Smooth muscle cell (in vitro differentiated cells): ENCODE measurements around the gene ALPL. TPM values are rescaled to one million over a fixed set of nuclear protein-coding genes. Genes with fewer than 3 reads are reported as not detected.

Experiments used
- DNase-seq: peaks from one replicate; lab custom pipeline; 2025; ENCODE audit not compliant: unreplicated experiment; lab: John Stamatoyannopoulos, UW
- H2AFZ ChIP-seq: fragments of 200-600 bp; sonication (generic); 2 replicates; pipeline ENCODE4 v1.6.0; 2016; ENCODE audit warnings: antibody characterized with exemption, low read depth, mild to moderate bottlenecking
- H3F3A ChIP-seq: fragments of 200-600 bp; sonication (generic); 2 replicates; pipeline ENCODE4 v1.6.0; 2017; ENCODE audit warnings: antibody characterized with exemption, low read depth
- H3K27ac ChIP-seq: fragments of 200-600 bp; sonication (generic); 2 replicates; pipeline ENCODE4 v1.5.1; 2016; ENCODE audit warnings: low read depth, mild to moderate bottlenecking
- H3K27me3 ChIP-seq: fragments of 200-600 bp; sonication (generic); 2 replicates; pipeline ENCODE4 v1.6.1; 2016; ENCODE audit warnings: low read depth, mild to moderate bottlenecking
- H3K36me3 ChIP-seq: fragments of 200-600 bp; sonication (generic); 2 replicates; pipeline ENCODE4 v1.5.1; 2016; ENCODE audit warnings: low read depth
- H3K4me1 ChIP-seq: fragments of 200-600 bp; sonication (generic); 2 replicates; pipeline ENCODE4 v1.5.1; 2016; ENCODE audit warnings: low read depth
- H3K4me2 ChIP-seq: fragments of 200-600 bp; sonication (generic); 2 replicates; pipeline ENCODE4 v1.6.0; 2016; ENCODE audit warnings: mild to moderate bottlenecking
- H3K4me3 ChIP-seq: fragments of 200-600 bp; sonication (generic); 2 replicates; pipeline ENCODE4 v1.5.1; 2016; ENCODE audit warnings: mild to moderate bottlenecking
- H3K79me2 ChIP-seq: fragments of 200-600 bp; sonication (generic); 2 replicates; pipeline ENCODE4 v1.6.0; 2016; ENCODE audit warnings: low read depth, mild to moderate bottlenecking
- H3K9ac ChIP-seq: fragments of 200-600 bp; sonication (generic); 2 replicates; pipeline ENCODE4 v1.6.0; 2016; ENCODE audit warnings: low read depth
- H3K9me3 ChIP-seq: fragments of 200-600 bp; sonication (generic); replicated peaks from 2 replicates; pipeline ENCODE4 v1.5.1; 2016; ENCODE audit warnings: low read depth
- H4K20me1 ChIP-seq: fragments of 200-600 bp; sonication (generic); 2 replicates; pipeline ENCODE4 v1.6.0; 2016; ENCODE audit warnings: low read depth
- WGBS: methylation state at CpG from one replicate; pipeline ENCODE4 v1.1.7; 2016; ENCODE audit warnings: low lambda C conversion rate; 5-methylcytosine and 5-hydroxymethylcytosine counted together
- polyA plus RNA-seq: library from polyadenylated mRNA; unstranded; fragments of >200 nt; fragmentation: Nextera tagmentation; extraction: Ambion mirVana; gene quantifications from 2 replicates; pipeline ENCODE4 v1.2.1, GENCODE V29; 2016
- total RNA-seq: library from RNA; depleted of rRNA; stranded (reverse); fragments of >200 nt; gene quantifications from 2 replicates; pipeline ENCODE4 v1.2.3, GENCODE V29; 2014
- TF ChIP-seq, protein P1 (sequence below): fragments of 200-600 bp; sonication (generic); IDR thresholded peaks from 2 replicates; pipeline ENCODE4 v1.5.1; 2017; ENCODE audit warnings: borderline replicate concordance, mild to moderate bottlenecking, antibody characterized with exemption; ENCODE audit not compliant: insufficient read depth, poor library complexity, severe bottlenecking

ALPL gene
- total and polyA plus RNA-seq, 2 experiments from 2014 or later = 4.6 to 8.3 TPM

DNA sequence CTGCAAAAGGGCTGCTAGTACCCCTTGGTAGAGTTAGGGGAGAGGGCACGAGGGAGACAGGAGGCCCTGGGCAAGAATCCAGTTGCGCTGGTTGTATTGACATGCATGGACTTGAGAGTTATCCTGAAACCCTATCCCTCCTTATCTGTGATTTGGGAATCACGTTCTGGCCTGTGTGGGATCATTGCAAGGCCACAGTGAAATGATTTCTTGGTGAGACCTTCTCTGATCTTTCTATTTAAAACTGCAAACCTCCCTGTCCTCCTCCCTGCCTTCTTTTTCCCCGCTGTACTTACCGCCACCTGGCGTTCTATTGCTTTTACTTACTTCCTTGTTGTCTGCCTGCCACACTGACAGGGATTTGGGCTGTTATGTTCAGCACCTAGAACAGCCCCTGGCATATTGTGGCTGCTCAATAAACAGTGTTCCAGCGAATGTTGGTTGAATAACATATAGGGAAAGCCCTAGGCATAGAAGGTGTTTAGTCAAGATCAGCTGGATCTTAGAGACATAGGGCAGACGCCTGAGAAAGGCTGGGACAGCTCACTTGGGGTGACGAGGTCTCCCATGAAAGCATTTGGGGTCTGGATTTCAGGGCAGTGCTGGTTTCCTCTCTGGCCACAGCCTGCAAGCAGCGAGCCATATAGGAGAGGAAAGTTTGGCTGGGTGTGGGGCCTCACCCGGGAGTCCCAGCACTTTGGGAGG is 25.6 kb downstream of the ALPL start:
- no peak overlapping the region for H3K4me3 ChIP-seq
- H2AFZ ChIP-seq = no peak overlapping the region
- no peaks in the 10 kb centered on the region for H3F3A ChIP-seq
- no peaks in the 10 kb centered on the region for H4K20me1 ChIP-seq
- H3K27me3 ChIP-seq = no peaks in the 10 kb centered on the region
- H3K4me1 ChIP-seq = no peaks in the 10 kb centered on the region
- no peaks in the 10 kb centered on the region for H3K36me3 ChIP-seq
- no peaks in the 10 kb centered on the region for H3K9me3 ChIP-seq
- TF ChIP-seq, protein P1, sequence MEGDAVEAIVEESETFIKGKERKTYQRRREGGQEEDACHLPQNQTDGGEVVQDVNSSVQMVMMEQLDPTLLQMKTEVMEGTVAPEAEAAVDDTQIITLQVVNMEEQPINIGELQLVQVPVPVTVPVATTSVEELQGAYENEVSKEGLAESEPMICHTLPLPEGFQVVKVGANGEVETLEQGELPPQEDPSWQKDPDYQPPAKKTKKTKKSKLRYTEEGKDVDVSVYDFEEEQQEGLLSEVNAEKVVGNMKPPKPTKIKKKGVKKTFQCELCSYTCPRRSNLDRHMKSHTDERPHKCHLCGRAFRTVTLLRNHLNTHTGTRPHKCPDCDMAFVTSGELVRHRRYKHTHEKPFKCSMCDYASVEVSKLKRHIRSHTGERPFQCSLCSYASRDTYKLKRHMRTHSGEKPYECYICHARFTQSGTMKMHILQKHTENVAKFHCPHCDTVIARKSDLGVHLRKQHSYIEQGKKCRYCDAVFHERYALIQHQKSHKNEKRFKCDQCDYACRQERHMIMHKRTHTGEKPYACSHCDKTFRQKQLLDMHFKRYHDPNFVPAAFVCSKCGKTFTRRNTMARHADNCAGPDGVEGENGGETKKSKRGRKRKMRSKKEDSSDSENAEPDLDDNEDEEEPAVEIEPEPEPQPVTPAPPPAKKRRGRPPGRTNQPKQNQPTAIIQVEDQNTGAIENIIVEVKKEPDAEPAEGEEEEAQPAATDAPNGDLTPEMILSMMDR = peak; percentile 44
- no peak overlapping the region for H3K27ac ChIP-seq
- DNase-seq = no peak
- H3K4me2 ChIP-seq = no peak overlapping the region
- no peak overlapping the region for H3K9ac ChIP-seq
- WGBS = 55% methylated on average over 11 of the region's 11 CpGs
- no peaks in the 10 kb centered on the region for H3K79me2 ChIP-seq

DNA sequence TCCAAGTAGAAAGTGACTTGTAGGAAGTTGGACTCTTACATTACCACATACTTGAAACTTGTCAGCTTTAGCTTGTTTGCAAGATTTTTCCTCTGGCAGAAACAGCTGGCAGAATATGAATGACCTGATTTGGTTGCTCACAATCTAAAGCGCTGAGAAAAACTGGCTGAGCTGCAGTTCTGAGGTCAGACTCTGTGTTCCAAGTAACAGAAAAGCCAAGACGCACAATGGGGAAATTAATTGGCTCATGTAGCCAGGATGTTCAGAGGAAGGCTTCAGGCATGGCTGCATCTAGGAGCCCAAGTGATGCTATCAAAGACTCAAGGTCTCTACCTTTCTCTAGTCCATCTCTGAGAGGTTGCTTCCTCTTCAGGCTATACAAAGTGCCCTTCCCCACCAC is 27.0 kb downstream of the ALPL start:
- Histone ChIP-seq H3F3A (no peaks in the 10 kb centered on the region), H4K20me1 (no peaks in the 10 kb centered on the region), H3K79me2 (no peaks in the 10 kb centered on the region), H3K4me3 (no peak overlapping the region), H3K27ac (no peak overlapping the region), H3K9me3 (no peaks in the 10 kb centered on the region), H3K36me3 (no peaks in the 10 kb centered on the region), H3K27me3 (no peaks in the 10 kb centered on the region), H3K4me1 (no peaks in the 10 kb centered on the region), H3K9ac (no peak overlapping the region), H3K4me2 (no peak overlapping the region), H2AFZ (no peak overlapping the region)
- 91% methylated on average over 2 of the region's 2 CpGs for WGBS
- TF ChIP-seq, protein P1 = no peak
- DNase-seq = no peak

DNA sequence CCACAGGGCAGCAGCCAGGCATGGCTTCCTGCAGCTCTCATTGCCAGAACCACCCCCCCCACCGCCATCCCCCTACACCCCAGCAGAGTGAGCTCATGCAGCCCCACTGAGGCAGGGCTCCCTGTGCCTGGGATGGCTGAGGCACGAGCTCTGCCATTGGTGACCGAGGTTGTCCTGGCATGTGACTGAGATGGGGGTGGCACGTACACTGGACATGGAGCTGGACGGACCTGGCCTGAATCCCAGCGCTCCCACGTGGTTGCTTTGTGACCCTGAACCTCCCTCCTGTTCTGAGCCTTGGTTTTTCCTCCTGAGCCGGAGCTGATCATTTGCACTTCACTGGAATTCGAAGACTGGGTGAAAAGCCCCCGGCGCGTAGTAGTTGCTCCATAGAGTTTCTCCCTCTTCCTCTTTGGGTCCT is 28.3 kb downstream of the ALPL start:
- no peaks in the 10 kb centered on the region for H3K36me3 ChIP-seq
- H3K4me2 ChIP-seq = no peak overlapping the region
- H3K27me3 ChIP-seq = no peaks in the 10 kb centered on the region
- TF ChIP-seq, protein P1 = no peak
- H3K79me2 ChIP-seq = no peaks in the 10 kb centered on the region
- H3K9ac ChIP-seq = no peak overlapping the region
- no peak overlapping the region for H2AFZ ChIP-seq
- no peak for DNase-seq
- no peaks in the 10 kb centered on the region for H4K20me1 ChIP-seq
- no peaks in the 10 kb centered on the region for H3F3A ChIP-seq
- no peak overlapping the region for H3K27ac ChIP-seq
- no peaks in the 10 kb centered on the region for H3K4me1 ChIP-seq
- H3K4me3 ChIP-seq = no peak overlapping the region
- no peaks in the 10 kb centered on the region for H3K9me3 ChIP-seq
- 76% methylated on average over 12 of the region's 12 CpGs for WGBS
